ENCODE results near the gene CMC1. TPM values are rescaled to one million over a fixed set of nuclear protein-coding genes. Genes with fewer than 3 reads are reported as not detected.

Gene CMC1
- total and polyA plus RNA-seq, 8 donors = 9.6 to 93.4 (median 33.4) TPM

DNA sequence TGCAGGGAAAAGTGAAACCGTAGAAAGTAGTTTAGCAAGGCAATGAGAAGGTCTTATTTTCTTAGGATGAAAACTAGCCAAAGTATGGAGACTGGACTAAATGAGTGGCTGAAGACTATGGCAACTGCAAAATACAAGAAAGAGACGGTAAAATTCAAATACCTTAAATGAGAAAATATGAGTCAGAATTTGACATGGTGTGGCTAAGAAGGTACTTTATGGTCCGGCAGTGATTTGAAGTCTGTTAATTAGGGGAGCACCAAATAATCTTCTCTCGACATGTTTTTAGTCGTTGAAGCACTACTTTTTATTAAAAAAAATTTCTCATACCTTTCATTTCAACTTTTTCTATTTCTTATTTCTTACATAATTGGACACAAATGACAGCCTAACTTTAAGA, 12.8 kb upstream of the CMC1 start:
- no peaks in the 10 kb centered on the region for H3K36me3 ChIP-seq
- DNase-seq = no peak
- intact Hi-C loops (cut with DNase I; ENCODE audit: low total_unique reads) = no loop called here
- TF ChIP-seq, protein P1, sequence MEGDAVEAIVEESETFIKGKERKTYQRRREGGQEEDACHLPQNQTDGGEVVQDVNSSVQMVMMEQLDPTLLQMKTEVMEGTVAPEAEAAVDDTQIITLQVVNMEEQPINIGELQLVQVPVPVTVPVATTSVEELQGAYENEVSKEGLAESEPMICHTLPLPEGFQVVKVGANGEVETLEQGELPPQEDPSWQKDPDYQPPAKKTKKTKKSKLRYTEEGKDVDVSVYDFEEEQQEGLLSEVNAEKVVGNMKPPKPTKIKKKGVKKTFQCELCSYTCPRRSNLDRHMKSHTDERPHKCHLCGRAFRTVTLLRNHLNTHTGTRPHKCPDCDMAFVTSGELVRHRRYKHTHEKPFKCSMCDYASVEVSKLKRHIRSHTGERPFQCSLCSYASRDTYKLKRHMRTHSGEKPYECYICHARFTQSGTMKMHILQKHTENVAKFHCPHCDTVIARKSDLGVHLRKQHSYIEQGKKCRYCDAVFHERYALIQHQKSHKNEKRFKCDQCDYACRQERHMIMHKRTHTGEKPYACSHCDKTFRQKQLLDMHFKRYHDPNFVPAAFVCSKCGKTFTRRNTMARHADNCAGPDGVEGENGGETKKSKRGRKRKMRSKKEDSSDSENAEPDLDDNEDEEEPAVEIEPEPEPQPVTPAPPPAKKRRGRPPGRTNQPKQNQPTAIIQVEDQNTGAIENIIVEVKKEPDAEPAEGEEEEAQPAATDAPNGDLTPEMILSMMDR (IDR thresholded peaks at IDR 0.05) = no peak
- TF ChIP-seq POLR2A (IDR thresholded peaks at IDR 0.05) = no peak
- no peak for TF ChIP-seq POLR2AphosphoS5 (IDR thresholded peaks at IDR 0.05)
- TF ChIP-seq EP300 (IDR thresholded peaks at IDR 0.05) = no peak
- H3K4me3 ChIP-seq = no peak overlapping the region
- no peaks in the 10 kb centered on the region for H3K27me3 ChIP-seq
- 94 to 96% (median 94%) methylated on average over 5 of the region's 5 CpGs for WGBS, 5 donors
- no peak overlapping the region for H3K27ac ChIP-seq
- H3K4me1 ChIP-seq = no peaks in the 10 kb centered on the region
- H3K9me3 ChIP-seq = no peaks in the 10 kb centered on the region

DNA sequence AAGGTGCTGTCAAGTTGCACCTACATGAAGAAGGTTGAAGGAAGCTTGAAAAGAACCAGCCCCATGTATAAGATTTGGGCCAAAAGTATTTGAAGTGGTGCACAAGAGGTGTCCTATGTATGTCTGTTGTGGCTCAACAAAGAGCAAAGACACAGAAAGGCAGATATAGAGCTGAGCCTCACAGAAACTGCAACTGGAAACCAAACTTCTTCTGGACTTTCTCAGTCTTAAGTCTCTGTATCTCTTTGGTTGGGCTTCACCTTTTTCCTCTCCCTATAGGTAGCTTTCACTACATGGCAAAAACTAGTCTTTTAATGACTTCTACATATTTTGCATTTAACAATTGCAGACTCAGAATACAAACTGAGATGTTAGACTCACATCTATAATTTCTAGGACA, 8.8 kb upstream of the CMC1 start:
- Histone ChIP-seq H3K36me3 (no peaks in the 10 kb centered on the region), H3K27me3 (no peaks in the 10 kb centered on the region), H3K4me1 (no peaks in the 10 kb centered on the region), H3K4me3 (no peak overlapping the region), H3K27ac (no peak overlapping the region), H3K9me3 (no peaks in the 10 kb centered on the region)
- no peak for DNase-seq
- TF ChIP-seq EP300 (IDR thresholded peaks at IDR 0.05) (no peak), POLR2A (IDR thresholded peaks at IDR 0.05) (no peak), POLR2AphosphoS5 (IDR thresholded peaks at IDR 0.05) (no peak)
- TF ChIP-seq, protein P1 (IDR thresholded peaks at IDR 0.05) = no peak
- intact Hi-C loops (cut with DNase I; ENCODE audit: low total_unique reads) = no loop called here

DNA sequence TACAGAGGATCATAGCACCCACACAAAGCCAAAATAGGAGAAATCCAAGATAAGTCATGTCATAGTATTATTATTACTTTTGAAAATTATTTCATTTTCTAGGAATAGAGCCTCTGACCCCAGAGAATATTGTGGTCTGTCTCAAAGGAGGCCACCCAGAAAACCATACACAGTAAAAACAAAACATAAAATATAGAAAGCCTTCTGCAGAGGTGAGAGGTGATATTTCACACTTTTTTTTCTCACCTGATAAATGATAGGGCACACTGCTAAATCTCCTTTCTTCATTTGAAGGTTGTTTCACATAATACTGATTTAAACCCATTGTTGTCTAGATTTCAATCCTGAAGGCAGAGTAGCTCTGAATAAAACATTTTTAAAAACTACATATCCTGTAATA, 7.0 kb upstream of the CMC1 start:
- H3K27ac ChIP-seq = no peak overlapping the region
- no peak overlapping the region for H3K4me3 ChIP-seq
- no peaks in the 10 kb centered on the region for H3K36me3 ChIP-seq
- TF ChIP-seq, protein P1 (IDR thresholded peaks at IDR 0.05) = no peak
- TF ChIP-seq EP300 (IDR thresholded peaks at IDR 0.05) = no peak
- intact Hi-C loops (cut with DNase I; ENCODE audit: low total_unique reads) = no loop called here
- H3K9me3 ChIP-seq = no peaks in the 10 kb centered on the region
- no peaks in the 10 kb centered on the region for H3K4me1 ChIP-seq
- no peak for DNase-seq
- H3K27me3 ChIP-seq = no peaks in the 10 kb centered on the region

DNA sequence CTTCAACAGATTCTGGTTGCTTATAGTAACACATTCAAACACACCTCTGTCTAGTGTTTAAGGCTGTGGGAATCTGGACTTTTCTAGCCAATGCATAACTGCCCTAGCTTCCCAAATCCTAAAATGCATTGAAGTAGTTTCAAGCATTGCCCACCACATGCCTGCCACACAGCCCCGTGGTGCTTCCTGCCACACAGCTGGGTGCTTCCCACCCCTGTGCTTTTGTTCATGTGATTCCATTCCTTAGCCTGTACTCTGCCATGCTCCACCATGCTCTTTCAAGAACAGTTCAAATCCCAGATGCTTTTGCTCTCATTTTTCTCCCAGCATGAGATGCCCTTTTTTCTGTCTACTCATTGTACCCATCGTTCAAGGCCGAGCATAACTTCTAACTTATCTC, 2.3 kb upstream of the CMC1 start:
- no peaks in the 10 kb centered on the region for H3K27me3 ChIP-seq
- intact Hi-C loops (cut with DNase I; ENCODE audit: low total_unique reads) = no loop called here
- TF ChIP-seq POLR2AphosphoS5 (IDR thresholded peaks at IDR 0.05) (no peak), POLR2A (IDR thresholded peaks at IDR 0.05) (no peak), EP300 (IDR thresholded peaks at IDR 0.05) (no peak)
- TF ChIP-seq, protein P1 (IDR thresholded peaks at IDR 0.05) = no peak
- DNase-seq = no peak
- H3K27ac ChIP-seq = no peak overlapping the region
- H3K36me3 ChIP-seq = no peaks in the 10 kb centered on the region
- 55 to 90% (median 71%) methylated on average over 3 of the region's 3 CpGs for WGBS, 5 donors
- H3K4me3 ChIP-seq = no peak overlapping the region
- no peaks in the 10 kb centered on the region for H3K9me3 ChIP-seq
- peaks cover 14 to 32% (median 27%) of the 10 kb centered on the region in 4 donors for H3K4me1 ChIP-seq

Measured in stomach (tissue), 9 donors.